Activated T-cell treated with anti-CD3 and anti-CD28 coated beads for 4 hours (primary cell): ENCODE data around the gene HOMER3.

Experiments used
- DNase-seq: peaks from one replicate; pipeline ENCODE4 v3.0.0-alpha.2; 2020

HOMER3 gene

DNA sequence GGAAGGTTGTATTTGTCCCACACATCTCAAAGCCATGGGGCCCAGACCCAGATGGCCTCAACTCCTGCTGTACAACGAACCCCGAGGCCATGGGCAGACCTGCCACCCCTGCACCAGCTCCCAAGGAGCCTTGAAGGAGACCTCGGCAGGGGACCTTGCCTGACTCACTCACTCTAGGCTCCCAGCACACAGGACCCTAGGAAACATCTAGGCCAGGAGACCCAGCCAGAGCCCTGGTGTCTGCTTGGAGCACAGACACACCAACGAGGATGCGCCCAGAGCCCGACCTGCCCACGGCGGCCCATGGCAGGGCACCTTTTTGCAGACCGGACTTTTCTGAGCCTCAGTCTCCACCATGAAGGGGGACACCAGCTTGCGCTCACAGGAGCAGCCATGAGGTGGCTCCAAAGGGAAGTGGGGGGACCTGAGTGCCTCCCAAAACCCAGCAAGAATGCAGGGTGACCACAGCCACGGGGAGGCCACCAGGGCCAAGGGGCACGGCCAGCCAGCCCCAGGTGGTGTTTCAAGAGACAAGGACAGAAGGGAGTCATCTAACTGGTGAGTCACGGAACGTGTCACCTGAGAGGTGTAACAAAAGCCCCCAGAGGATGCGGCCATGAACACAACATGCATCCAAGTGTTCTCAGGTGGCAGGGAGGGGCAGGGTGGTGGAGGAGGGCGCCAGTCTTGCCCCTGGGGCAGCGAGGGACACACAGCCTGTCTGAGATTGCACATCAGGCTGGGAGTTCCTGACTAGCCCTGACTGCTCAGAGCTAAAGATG lies 40.1 kb downstream of the HOMER3 start:
- DNase-seq: no peak

DNA sequence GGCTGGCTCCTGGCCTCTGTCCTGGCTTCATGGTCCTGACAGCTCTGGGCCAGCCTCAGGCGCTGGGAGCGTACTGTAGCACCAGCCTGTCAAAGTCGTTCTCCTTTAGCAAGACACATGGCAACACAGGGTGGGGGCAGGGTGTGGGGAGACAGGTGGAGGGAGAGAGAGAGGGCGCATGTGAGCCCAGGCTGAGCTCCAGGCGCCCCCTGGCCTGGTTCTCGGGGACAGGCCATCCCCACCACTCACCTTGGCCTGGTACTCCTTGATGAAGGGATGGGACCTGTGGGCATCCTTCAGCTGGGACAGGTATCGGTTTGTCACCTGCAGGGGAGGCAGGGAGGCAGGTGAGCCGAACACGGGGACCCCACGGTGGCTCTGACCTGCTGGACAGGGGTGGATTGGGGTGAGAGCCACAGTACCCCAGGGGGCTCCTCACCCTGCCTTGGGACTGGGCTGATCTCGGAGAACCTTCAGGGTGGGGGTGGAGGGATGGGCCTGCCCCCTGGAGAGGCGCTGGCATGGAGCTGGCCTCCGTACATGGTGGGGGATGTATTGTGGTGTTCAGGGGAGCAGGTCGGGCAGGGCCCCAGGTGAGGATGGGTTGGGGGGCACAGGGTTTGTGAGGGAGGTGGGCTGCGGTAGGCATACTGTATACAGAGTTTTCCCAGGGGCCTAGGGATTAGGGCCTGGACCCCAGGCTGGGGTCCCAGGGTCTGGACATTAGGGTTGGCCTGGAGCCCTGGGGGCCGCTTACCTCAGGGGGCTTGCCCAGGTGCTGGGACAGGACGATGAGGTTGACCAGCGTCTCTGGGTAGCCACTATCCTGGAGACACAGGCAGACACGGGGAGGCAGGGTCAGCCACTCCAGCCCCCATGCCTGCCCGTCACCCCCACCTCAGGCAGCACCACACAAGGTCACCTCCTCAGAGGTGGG lies 41.1 kb downstream of the HOMER3 start:
- DNase-seq: no peak

DNA sequence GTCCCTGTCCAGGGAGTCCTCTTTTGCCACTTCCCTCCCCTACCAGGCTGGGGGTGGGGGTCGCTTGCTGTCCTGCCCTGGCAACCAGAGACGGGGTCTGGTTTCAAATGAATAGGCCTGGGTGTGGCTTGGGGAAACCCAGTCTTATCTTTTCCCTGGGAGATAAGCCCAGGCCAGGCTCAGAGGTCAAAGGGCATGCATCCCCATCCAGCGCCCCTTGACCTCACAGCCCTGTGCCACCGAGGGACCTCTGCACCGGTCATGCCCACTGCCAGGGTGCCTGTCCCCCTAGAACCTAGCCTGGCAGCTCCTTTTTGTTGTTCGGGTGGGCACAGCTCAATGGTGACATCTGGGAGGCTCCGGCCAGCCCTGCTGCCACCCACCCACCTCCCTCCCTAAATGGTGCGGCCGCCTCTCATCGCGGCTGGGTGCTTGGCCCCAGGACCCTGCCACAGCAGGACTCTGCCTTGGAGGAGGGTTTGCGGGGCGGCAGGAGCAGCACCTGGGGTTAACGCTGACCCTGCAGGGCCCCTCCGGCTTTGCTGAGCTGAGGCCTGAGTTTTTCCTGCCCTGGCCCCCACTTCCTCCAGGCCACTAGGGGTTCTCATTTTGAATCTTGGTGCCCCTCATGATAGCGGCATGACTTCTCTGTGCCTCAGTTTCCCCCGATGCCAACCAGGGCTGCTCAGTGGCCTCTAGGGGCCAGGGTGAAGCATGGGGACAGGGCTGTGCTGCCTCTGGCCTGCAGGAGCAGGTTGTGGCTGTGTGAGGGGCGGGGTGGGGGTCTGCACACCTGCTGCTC lies 42.2 kb downstream of the HOMER3 start:
- no peak for DNase-seq

DNA sequence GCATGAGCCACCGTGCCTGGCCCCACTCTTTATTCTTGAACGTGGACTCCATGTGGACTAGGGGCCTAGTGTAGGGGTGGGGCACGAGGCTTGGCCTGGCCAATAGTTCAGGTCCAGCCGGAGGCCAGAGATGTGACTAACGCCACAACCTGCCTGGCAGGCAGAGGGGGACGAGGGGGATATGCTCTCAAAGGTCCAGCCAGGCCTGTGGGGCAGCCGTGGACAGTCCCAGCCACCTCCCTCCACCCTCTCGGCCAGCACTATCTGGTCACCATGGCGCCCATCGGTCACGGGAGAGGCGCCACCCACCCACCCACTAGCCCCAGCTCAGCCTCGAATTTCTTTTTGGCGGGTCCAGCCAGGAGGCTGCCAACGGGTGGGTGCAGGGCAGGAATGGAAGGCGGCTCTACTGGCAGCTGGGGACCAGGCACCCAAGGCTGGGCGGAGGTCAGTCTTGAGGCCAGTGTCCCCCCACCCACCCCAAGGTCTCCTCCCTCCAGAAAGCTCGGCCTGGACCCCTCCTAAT lies 42.9 kb downstream of the HOMER3 start:
- DNase-seq: no peak

DNA sequence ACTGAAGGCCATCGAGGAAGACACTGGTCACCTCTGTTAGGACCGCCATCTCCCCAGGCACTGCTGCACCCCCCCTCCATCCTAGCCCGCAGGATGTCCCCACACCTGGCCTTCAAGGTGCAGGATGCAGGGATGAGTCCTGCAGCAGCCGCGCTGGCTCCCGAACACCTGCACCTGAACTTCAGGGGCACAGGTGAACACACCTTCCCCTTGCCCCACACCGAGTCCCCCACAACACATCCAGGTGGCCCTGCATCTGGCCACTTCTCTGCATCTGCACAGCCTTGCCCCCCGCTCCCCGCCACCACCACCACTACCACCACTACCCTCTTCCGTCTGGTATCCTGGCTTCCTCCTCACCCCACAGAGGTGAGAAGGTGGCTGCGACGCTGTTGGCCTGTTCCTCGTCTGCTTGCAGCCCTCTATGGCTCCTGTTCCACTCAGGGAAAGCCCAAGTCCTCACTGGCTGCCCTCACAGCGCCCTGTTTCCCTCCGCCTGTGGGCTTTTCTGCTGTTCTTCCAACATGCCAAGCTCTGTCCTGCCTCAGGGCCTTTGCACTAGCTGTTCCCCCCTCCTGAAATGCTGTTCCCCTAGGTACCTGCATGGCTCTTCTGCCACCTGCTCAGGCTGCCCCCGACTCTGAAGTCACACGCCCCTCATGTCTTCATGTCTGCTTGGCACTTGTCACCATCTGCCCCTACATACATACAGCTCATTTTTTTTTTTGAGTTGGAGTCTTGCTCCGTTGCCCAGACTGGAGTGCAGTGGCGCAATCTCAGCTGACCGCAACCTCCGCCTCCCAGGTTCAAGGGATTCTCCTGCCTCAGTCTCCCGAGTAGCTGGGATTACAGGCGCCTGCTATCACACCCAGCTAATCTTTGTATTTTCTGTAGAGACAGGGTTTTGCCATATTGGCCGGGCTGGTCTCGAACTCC lies 43.7 kb downstream of the HOMER3 start:
- DNase-seq: no peak

DNA sequence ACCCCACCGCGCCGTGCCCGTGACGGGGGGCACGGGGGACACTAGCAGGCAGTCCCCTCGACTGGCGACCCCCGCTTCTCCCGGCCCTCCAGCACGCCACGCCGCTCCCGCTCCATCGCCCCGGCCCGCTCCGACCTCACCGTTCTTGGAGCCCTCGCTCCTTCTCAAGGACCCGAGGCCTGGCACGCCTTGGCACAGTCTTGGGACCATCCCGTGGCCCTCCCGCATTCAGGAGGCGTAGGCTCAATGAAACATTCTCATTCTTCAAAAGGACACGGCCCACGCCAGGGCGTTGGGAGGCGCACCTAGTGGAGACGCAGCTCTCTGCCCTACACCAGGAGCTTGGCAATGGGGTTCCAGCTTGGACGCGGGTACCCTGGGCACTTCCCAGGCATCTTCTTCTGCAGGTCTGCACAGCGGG lies 44.6 kb downstream of the HOMER3 start:
- no peak for DNase-seq

DNA sequence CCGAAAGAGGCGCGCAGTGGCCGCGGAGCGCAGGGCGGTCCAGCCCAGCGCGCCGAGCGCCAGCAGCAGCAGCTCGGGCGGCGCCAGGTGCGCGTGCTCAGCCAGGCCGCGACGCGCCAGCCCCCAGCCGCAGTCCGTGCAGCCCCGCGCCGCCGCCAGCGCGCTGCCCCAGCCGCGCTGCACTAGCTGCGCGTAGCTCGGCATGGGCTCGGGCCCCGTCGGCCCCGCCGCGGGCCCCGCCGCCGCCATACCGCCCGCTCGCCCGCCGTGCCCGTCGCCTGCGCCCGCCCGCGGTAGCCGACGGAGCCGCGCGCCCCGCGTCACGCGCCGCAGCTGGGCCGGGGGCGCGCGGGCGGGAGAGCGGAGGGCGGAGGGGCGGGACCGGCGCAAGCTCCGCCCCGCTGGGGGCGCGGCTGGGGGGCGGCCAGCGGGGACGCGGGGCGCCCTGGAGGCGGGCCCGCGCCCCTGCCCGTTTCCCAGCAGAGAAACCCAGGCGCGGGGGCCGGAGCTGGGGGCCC lies 45.1 kb downstream of the HOMER3 start, which contains the start of gene CERS1:
CERS1 (minus strand) TSS at position 335 of the 518 bp plus-strand sequence; CDS start at position 249, 86 bp downstream.
- no peak for DNase-seq

DNA sequence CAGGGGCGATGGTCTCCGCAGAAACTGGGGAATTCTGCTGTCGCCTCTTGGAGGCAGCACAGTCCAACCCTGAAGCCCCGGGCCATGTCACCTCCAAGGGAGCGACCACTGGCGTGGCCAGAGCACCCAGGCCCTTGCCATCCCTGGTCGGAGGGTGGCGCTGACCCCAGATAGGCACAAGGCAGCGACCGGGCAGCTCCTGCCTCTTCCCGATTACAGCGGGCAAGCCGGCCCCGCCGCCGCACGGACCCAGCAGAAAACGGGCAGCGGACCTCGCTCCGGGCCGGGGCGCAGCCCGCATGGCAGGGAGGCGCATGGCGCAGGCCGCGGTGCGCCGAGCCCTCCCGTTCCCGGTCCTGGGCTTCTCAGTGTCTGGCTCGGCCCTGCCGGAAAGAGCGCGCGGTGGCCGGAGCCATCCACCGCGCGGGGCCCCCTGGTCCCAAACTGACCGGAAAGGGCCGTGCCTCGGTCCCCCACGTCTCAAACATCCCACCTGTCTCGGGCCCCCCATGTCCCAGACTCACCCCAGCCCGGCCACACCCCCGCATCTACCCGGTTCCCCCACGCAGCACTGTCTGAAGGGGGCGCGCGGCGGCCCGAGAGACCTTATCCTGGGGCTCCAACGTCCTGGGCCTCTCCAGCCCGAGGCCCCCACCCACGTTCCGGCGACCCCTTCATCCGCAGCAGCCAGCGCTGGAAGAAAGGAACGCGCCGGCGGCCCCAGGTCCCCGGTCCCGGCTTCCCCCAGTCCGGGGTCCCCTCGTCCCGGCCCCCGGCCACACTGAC lies 45.8 kb downstream of the HOMER3 start:
- DNase-seq: no peak

DNA sequence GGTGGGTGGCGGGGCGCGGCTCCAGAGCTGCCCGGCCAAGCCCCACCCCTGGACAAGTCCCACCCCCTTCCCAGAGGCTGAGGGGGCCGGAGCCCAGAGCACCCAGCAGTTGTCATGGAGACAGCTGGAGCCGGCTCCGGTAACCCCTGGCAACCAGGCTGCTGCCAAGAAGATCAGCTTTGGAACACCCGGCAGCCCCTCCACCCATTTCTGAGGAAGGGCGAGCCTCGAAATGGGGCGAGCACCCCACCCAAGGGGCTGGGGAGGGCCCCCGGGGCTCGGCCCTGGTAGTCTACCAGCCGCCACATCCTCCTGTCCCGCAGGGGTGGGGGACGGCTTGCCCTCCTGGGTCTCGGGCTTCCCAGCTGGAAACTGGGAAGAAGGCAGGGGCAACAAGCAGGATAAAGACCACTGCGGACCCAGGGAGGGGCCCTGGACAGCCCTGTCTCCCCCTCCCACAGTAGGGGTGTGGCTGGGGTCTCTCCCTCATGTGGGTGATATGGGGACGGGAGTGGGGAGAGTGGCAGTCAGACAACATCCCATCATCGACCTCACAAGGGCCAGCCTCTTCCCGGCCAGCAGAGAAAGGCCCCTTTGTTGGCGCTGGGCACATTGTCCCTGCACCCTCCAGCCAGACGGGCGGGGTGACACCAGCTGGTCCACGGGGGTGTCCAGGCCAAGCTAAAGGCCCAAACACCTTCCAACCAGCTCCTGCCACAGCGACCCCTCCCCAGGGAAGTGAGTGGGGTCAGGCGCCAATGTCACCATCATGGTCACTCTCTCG lies 46.6 kb downstream of the HOMER3 start:
- no peak for DNase-seq

DNA sequence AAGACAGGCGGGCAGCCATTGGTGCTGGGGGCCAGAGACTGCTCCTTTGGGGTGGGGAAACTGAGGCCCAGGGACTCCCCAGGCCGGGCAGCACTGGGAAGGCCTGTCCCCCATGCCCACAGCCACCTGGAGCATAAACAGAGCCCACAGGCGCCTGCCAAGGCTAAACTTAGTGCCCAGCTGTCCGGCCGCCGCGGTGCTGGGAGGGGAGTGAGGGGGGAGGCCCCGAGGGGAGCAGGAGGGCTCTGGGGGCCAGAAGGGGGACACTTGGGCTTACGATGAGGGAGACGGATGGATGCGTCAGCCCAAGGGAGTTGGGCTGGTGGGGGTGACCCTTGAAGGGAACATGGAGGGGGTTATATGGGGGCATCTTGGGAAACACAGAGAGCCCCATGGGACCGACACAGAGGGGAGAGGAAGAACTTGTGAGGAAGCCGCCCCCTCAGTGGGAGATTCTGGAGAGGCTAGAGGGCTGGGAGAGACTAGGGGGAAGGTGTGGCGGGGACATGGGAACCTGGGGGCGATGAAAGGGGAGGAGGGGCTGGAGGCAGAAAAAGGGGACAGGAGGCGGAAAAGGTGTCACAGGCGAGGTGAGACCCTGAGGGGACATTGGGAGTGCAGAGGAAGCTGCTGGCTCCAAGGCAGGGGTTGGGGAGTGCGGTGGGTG lies 47.3 kb downstream of the HOMER3 start:
- no peak for DNase-seq

DNA sequence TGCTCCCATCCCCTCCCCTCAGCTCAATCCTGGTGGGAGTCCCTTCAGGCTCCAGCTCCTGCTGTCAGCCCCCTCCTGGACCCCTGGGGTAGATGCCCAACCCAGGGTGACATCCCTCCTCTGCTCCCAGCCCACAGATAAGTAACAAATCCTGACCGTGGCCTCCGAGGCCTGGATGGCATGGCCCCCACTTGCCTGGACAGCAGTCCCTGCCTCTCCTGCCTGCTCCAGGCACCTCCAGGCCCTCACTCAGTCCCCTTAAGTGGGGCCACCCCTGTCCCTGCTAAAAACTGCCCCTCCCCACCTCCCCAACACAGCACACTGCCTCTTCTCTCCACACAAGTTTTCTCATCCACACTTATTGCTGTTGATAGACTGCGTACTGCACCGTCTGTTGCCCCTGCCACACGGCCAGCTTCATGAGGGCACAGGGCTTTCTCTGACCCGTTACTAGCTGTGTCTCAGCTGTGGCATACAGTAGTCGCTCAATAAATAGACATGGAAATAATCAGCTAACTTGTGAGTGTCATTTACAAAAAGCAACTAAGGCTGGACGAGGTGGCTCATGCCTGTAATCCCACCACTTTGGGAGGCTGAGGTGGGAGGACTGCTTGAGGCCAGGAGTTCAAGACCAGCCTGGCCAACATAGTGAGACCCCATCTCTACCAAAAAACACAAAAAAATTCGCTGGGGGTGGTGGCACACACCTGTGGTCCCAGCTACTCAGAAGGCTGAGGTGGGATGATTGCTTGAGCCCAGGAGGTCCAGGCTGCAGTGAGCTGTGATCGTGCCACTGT lies 50.9 kb downstream of the HOMER3 start:
- no peak for DNase-seq

DNA sequence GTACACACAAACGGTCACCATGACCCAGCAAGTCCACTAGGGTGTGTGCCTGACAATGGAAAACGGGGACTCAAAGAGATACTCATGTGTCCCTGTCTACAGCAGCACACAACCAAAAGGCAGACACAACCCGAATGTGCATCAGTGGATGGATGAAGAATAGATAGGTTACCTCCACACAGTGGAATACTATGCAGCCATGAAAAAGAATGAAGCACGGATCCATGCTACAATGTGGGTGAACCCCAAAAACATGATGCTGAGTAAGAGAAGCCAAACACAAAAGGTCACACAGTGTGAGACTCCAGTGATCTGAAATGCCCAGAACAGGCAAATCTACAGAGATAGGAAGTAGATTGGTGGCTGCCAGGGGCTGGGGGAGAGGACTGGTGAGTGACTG lies 54.0 kb downstream of the HOMER3 start:
- DNase-seq: no peak

DNA sequence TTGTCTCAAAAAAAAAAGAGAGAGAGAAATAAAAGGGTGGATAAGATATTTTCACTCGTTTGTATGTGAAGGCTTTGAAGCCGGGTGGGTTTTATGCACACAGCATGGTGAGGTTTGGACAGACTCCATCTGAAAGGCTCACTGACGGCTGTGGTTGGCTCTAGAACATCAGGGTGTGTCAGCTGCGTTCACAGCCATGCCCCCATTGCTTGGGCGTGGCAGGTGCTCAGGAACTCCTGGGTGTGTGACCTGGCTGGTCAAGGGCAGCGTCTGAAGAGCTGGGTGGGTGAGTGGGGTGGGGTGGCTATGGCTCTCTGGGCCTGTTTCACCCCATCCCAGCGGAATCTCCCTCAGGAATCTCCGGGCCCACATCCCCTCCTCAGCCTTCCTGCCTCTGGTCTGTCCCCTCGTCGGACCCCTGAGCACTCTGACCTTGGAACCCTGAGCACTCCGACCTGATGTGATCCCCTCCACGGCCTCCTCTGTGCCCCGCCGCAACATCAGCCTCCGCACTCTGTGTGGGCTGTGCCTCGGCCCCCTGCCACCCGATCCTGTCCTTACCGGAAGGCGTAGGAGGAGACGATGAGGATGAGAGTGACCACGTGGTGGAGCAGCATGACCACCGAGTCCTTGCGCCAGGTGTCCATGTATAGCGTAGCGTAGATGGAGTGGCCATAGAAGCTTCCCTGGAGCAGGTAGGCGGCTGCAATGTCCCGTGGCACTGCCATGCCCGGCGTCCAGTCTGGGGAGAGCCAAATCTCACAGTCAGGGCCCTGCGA lies 57.3 kb downstream of the HOMER3 start:
- no peak for DNase-seq

DNA sequence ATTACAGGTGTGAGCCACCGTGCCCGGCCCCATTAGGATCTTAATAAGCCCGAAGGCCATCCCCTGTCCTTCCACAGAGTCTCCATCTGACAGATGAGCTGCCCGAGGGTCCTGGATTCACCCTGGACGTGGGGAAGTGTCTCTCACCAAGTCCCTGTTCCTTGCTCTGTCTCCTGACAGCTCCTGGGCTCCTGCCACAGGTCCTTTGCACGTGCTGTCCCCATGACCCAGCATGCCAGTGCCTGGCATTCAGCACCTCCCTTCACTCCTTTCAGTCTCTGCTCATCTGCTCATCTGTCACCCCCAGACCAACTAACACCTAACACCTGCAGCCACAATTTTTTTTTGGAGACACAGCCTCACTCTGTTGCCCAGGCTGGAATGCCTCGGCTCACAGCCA lies 59.5 kb downstream of the HOMER3 start:
- DNase-seq: no peak

DNA sequence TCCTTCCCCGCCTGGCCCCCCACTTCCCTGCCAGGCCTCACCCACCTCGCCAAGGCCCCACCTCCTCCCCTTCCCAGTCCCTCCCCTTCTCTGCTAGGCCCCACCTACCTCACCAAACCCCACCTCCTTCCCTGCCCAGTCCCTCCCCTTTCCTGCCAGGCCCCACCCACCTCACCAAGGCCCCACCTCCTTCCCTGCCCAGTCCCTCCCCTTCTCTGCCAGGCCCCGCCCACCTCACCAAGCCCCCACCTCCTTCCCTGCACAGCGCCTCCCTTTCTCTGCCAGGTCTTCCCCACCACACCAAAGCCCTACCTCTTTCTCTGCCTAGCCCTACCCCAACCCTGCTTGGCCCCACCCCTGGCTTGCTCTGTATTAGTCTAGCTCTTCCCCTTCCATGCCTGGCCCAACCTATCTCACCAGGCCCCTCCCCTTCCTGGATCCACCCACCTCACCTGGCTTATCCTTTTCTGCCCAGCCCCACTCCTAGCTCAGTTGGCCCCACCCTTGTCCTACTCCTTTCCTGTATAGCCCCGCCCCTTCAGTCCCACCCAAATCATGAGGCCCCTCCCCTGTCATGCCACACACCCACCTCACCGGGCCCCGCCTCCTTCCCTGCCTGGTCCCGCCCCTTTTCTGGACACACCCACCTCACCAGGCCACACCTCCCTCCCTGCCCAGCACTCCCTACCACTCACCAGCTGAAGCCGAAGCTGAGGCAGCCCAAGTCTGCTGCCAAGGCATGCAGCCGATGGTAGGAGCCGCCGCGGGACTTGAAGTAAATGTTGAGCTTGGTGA lies 61.2 kb downstream of the HOMER3 start:
- no peak for DNase-seq
